SJCRH30 (cell line): Measurements from ENCODE around the gene ZSCAN12. TPM values are rescaled to one million over a fixed set of nuclear protein-coding genes. Genes with fewer than 3 reads are reported as not detected.
"Not testable (repeated sequence)": the region's sequence is repeated elsewhere in the genome, so short reads cannot be mapped to it uniquely, and the experiment has no call there.

Experiments used
- DNase-seq, 2 experiments: peaks; one replicate each; pipeline ENCODE4 v3.0.0-alpha.2; 2015 to 2020
- H3K27ac ChIP-seq: fragments of 250-450 bp; sonication (Bioruptor Pico); 2 replicates; pipeline ENCODE4 v1.5.1; 2020; ENCODE audit warnings: mild to moderate bottlenecking, moderate library complexity
- H3K27me3 ChIP-seq: fragments of 250-450 bp; sonication (Bioruptor Pico); 2 replicates; pipeline ENCODE4 v1.5.1; 2020; ENCODE audit warnings: mild to moderate bottlenecking, moderate library complexity
- H3K36me3 ChIP-seq: fragments of 250-450 bp; sonication (Bioruptor Pico); 2 replicates; pipeline ENCODE4 v1.5.1; 2020; ENCODE audit warnings: mild to moderate bottlenecking, moderate library complexity
- H3K4me1 ChIP-seq: fragments of 250-450 bp; sonication (Bioruptor Pico); 2 replicates; pipeline ENCODE4 v1.5.1; 2020; ENCODE audit warnings: mild to moderate bottlenecking, moderate library complexity
- H3K4me3 ChIP-seq: fragments of 250-450 bp; sonication (Bioruptor Pico); 2 replicates; pipeline ENCODE4 v1.5.1; 2020; ENCODE audit warnings: mild to moderate bottlenecking, moderate library complexity
- H3K9me3 ChIP-seq: fragments of 250-450 bp; sonication (Bioruptor Pico); replicated peaks from 2 replicates; pipeline ENCODE4 v1.5.1; 2020; ENCODE audit warnings: mild to moderate bottlenecking, moderate library complexity
- total RNA-seq: library from RNA; depleted of rRNA; stranded (reverse); fragments of >200 nt; shearing (Covaris generic); gene quantifications from 2 replicates; pipeline ENCODE4 v1.2.3, GENCODE V29; 2014

Gene ZSCAN12
- total RNA-seq, 1 experiment from 2014 or later: 10.5 TPM

- no peak overlapping the region for H3K4me3 ChIP-seq
- H3K36me3 ChIP-seq: peaks cover 3% of the 10 kb centered on the region; the same call in 1 of the 2 replicates
- no peaks in the 10 kb centered on the region for H3K27me3 ChIP-seq
- H3K27ac ChIP-seq: no peak overlapping the region
- H3K4me1 ChIP-seq: no peaks in the 10 kb centered on the region
- no peak for DNase-seq
- H3K9me3 ChIP-seq: no peaks in the 10 kb centered on the region
Observed at GRCh38 chr6:28371706-28372451, 27.7 kb downstream of the ZSCAN12 start.

- DNase-seq: no peak
- Histone ChIP-seq H3K27me3 (no peaks in the 10 kb centered on the region), H3K27ac (no peak overlapping the region), H3K4me3 (no peak overlapping the region), H3K9me3 (no peaks in the 10 kb centered on the region), H3K4me1 (no peaks in the 10 kb centered on the region), H3K36me3 (peaks cover 3% of the 10 kb centered on the region; the same call in 1 of the 2 replicates)
Observed at GRCh38 chr6:28371280-28371679, 28.3 kb downstream of the ZSCAN12 start.

GRCh38 chr6:28370440-28370839 is 29.1 kb downstream of the ZSCAN12 start:
- Histone ChIP-seq H3K27me3 (no peaks in the 10 kb centered on the region), H3K36me3 (no peaks in the 10 kb centered on the region; the same call in 1 of the 2 replicates), H3K9me3 (no peaks in the 10 kb centered on the region), H3K27ac (no peak overlapping the region), H3K4me1 (no peaks in the 10 kb centered on the region), H3K4me3 (no peak overlapping the region)
- no peak for DNase-seq

GRCh38 chr6:28369463-28369862 is 30.1 kb downstream of the ZSCAN12 start:
- no peaks in the 10 kb centered on the region; the same call in 1 of the 2 replicates for H3K36me3 ChIP-seq

GRCh38 chr6:28368522-28368921 is 31.0 kb downstream of the ZSCAN12 start:
- H3K27ac ChIP-seq: no peak overlapping the region
- no peak for DNase-seq
- H3K4me3 ChIP-seq: no peak overlapping the region
- no peaks in the 10 kb centered on the region for H3K27me3 ChIP-seq
- H3K4me1 ChIP-seq: no peaks in the 10 kb centered on the region
- no peaks in the 10 kb centered on the region for H3K9me3 ChIP-seq
- no peaks in the 10 kb centered on the region; the same call in 1 of the 2 replicates for H3K36me3 ChIP-seq

More at GRCh38 chr6:28369463-28369862, 30.1 kb downstream of the ZSCAN12 start:
- no peak for DNase-seq
- H3K4me3 ChIP-seq: no peak overlapping the region
- no peaks in the 10 kb centered on the region for H3K27me3 ChIP-seq
- no peaks in the 10 kb centered on the region for H3K9me3 ChIP-seq
- no peak overlapping the region for H3K27ac ChIP-seq
- H3K4me1 ChIP-seq: no peaks in the 10 kb centered on the region

GRCh38 chr6:28365590-28365989 is 34.0 kb downstream of the ZSCAN12 start:
- H3K9me3 ChIP-seq, H3K4me1 ChIP-seq, H3K27ac ChIP-seq, H3K36me3 ChIP-seq, H3K4me3 ChIP-seq, H3K27me3 ChIP-seq, DNase-seq: not testable (repeated sequence)

- H3K36me3 ChIP-seq: no peaks in the 10 kb centered on the region
- H3K27me3 ChIP-seq: no peaks in the 10 kb centered on the region
- H3K4me3 ChIP-seq: no peak overlapping the region
- no peaks in the 10 kb centered on the region for H3K9me3 ChIP-seq
- DNase-seq: no peak
- no peak overlapping the region for H3K27ac ChIP-seq
- H3K4me1 ChIP-seq: no peaks in the 10 kb centered on the region
Observed at GRCh38 chr6:28360961-28361360, 38.6 kb downstream of the ZSCAN12 start.

GRCh38 chr6:28359562-28359961 is 40.0 kb downstream of the ZSCAN12 start:
- not testable (repeated sequence) for DNase-seq, H3K4me3 ChIP-seq, H3K4me1 ChIP-seq, H3K27me3 ChIP-seq, H3K27ac ChIP-seq, H3K36me3 ChIP-seq, H3K9me3 ChIP-seq

- H3K4me3 ChIP-seq: no peak overlapping the region
- no peak overlapping the region for H3K27ac ChIP-seq
- no peaks in the 10 kb centered on the region for H3K4me1 ChIP-seq
- H3K9me3 ChIP-seq: no peaks in the 10 kb centered on the region
- no peaks in the 10 kb centered on the region for H3K36me3 ChIP-seq
- no peaks in the 10 kb centered on the region for H3K27me3 ChIP-seq
- DNase-seq: no peak
Observed at GRCh38 chr6:28357036-28357435, 42.5 kb downstream of the ZSCAN12 start.

GRCh38 chr6:28356666-28357020 is 42.9 kb downstream of the ZSCAN12 start:
- Histone ChIP-seq H3K36me3 (no peaks in the 10 kb centered on the region), H3K9me3 (no peaks in the 10 kb centered on the region), H3K27me3 (no peaks in the 10 kb centered on the region), H3K4me3 (no peak overlapping the region), H3K27ac (peak overlapping the region; percentile 63; the same call in 1 of the 2 replicates), H3K4me1 (no peaks in the 10 kb centered on the region)
- no peak for DNase-seq

- H3K4me3 ChIP-seq: peak overlapping the region; percentile 59
- DNase-seq: peak; percentile 72 to 87
- peak overlapping the region; percentile 63 for H3K27ac ChIP-seq
Observed at GRCh38 chr6:28355743-28356665, 43.5 kb downstream of the ZSCAN12 start.

GRCh38 chr6:28354688-28355554 is 44.6 kb downstream of the ZSCAN12 start:
- no peak for DNase-seq
- Histone ChIP-seq H3K4me3 (peak overlapping the region; percentile 59; the same call in 1 of the 2 replicates), H3K36me3 (no peaks in the 10 kb centered on the region), H3K27ac (no peak overlapping the region), H3K9me3 (no peaks in the 10 kb centered on the region), H3K27me3 (no peaks in the 10 kb centered on the region), H3K4me1 (no peaks in the 10 kb centered on the region)

More at GRCh38 chr6:28355743-28356665, 43.5 kb downstream of the ZSCAN12 start:
- H3K4me1 ChIP-seq: no peaks in the 10 kb centered on the region
- H3K9me3 ChIP-seq: no peaks in the 10 kb centered on the region
- H3K27me3 ChIP-seq: no peaks in the 10 kb centered on the region
- no peaks in the 10 kb centered on the region for H3K36me3 ChIP-seq

- Histone ChIP-seq H3K9me3 (no peaks in the 10 kb centered on the region), H3K4me3 (no peak overlapping the region), H3K27ac (no peak overlapping the region), H3K4me1 (no peaks in the 10 kb centered on the region), H3K27me3 (no peaks in the 10 kb centered on the region), H3K36me3 (no peaks in the 10 kb centered on the region)
- DNase-seq: no peak
Observed at GRCh38 chr6:28353981-28354676, 45.4 kb downstream of the ZSCAN12 start.

- Histone ChIP-seq H3K36me3 (no peaks in the 10 kb centered on the region), H3K27ac (no peak overlapping the region), H3K27me3 (no peaks in the 10 kb centered on the region), H3K4me1 (no peaks in the 10 kb centered on the region), H3K9me3 (no peaks in the 10 kb centered on the region), H3K4me3 (no peak overlapping the region)
- DNase-seq: no peak
Observed at GRCh38 chr6:28353356-28353755, 46.2 kb downstream of the ZSCAN12 start.
